Measurements from ENCODE around the gene SMIM17.

SMIM17 gene

GRCh38 chr19:56642711-56643459 lies at the start of gene SMIM17:
TSS of gene SMIM17 (plus strand) at chr19:56643159. CDS start at chr19:56645668, 2,509 bp downstream.
- DNase-seq (ENCODE audit: low read depth, low spot score) = no peak

GRCh38 chr19:56594446-56594782 lies 48.5 kb upstream of the SMIM17 start:
- DNase-seq (ENCODE audit: low read depth, low spot score) = no peak

- DNase-seq (ENCODE audit: low read depth, low spot score) = peak; percentile 66
Observed at GRCh38 chr19:56594783-56595547, 48.0 kb upstream of the SMIM17 start, which contains the start of gene ZNF71. TSS of gene ZNF71 (plus strand) at chr19:56595302. CDS start at chr19:56601559, 6,257 bp downstream.

GRCh38 chr19:56595548-56595899 lies 47.4 kb upstream of the SMIM17 start:
- DNase-seq (ENCODE audit: low read depth, low spot score) = no peak

- DNase-seq (ENCODE audit: low read depth, low spot score) = no peak
Observed at GRCh38 chr19:56596676-56597075, 46.3 kb upstream of the SMIM17 start.

- DNase-seq (ENCODE audit: low read depth, low spot score) = no peak
Observed at GRCh38 chr19:56597696-56598095, 45.3 kb upstream of the SMIM17 start.

GRCh38 chr19:56601375-56601774 lies 41.6 kb upstream of the SMIM17 start:
- no peak for DNase-seq (ENCODE audit: low read depth, low spot score)

- DNase-seq (ENCODE audit: low read depth, low spot score) = no peak
Observed at GRCh38 chr19:56603829-56604228, 39.1 kb upstream of the SMIM17 start.

GRCh38 chr19:56608274-56608964 lies 34.5 kb upstream of the SMIM17 start:
- no peak for DNase-seq (ENCODE audit: low read depth, low spot score)

GRCh38 chr19:56611288-56611687 lies 31.7 kb upstream of the SMIM17 start:
- no peak for DNase-seq (ENCODE audit: low read depth, low spot score)

GRCh38 chr19:56612737-56613136 lies 30.2 kb upstream of the SMIM17 start:
- DNase-seq (ENCODE audit: low read depth, low spot score) = no peak

GRCh38 chr19:56613639-56614038 lies 29.3 kb upstream of the SMIM17 start:
- no peak for DNase-seq (ENCODE audit: low read depth, low spot score)

GRCh38 chr19:56617531-56617930 lies 25.4 kb upstream of the SMIM17 start:
- DNase-seq (ENCODE audit: low read depth, low spot score) = no peak

GRCh38 chr19:56619121-56619520 lies 23.8 kb upstream of the SMIM17 start:
- DNase-seq (ENCODE audit: low read depth, low spot score) = no peak

- no peak for DNase-seq (ENCODE audit: low read depth, low spot score)
Observed at GRCh38 chr19:56622374-56622773, 20.6 kb upstream of the SMIM17 start.

- no peak for DNase-seq (ENCODE audit: low read depth, low spot score)
Observed at GRCh38 chr19:56623006-56623405, 20.0 kb upstream of the SMIM17 start.

- DNase-seq (ENCODE audit: low read depth, low spot score) = no peak
Observed at GRCh38 chr19:56625708-56626107, 17.3 kb upstream of the SMIM17 start.

- DNase-seq (ENCODE audit: low read depth, low spot score) = no peak
Observed at GRCh38 chr19:56633021-56633420, 9.9 kb upstream of the SMIM17 start.

GRCh38 chr19:56637976-56638555 lies 4.9 kb upstream of the SMIM17 start:
- DNase-seq (ENCODE audit: low read depth, low spot score) = no peak

- no peak for DNase-seq (ENCODE audit: low read depth, low spot score)
Observed at GRCh38 chr19:56639217-56639616, 3.7 kb upstream of the SMIM17 start.

GRCh38 chr19:56643460-56643955 lies 549 bp downstream of the SMIM17 start:
- DNase-seq (ENCODE audit: low read depth, low spot score) = no peak

GRCh38 chr19:56654151-56654550 lies 11.2 kb downstream of the SMIM17 start:
- no peak for DNase-seq (ENCODE audit: low read depth, low spot score)
